HG03571 (cell line): ENCODE data around the gene ICE2.

Experiments used
- ATAC-seq: cut with Tn5 transposase; IDR thresholded peaks from one replicate; pipeline ENCODE4 v1.9.1; 2021; ENCODE audit not compliant: unreplicated experiment

ICE2 gene

GRCh38 chr15:60372756-60373155 is 106.2 kb downstream of the ICE2 start:
- no peak for ATAC-seq

- no peak for ATAC-seq
Measured at GRCh38 chr15:60372227-60372626, 106.7 kb downstream of the ICE2 start.

GRCh38 chr15:60371175-60372051 is 107.5 kb downstream of the ICE2 start:
- ATAC-seq = no peak

- ATAC-seq = no peak
Measured at GRCh38 chr15:60370869-60371136, 108.1 kb downstream of the ICE2 start.

- no peak for ATAC-seq
Measured at GRCh38 chr15:60370105-60370868, 108.7 kb downstream of the ICE2 start.

GRCh38 chr15:60369696-60370095 is 109.2 kb downstream of the ICE2 start:
- no peak for ATAC-seq
